Adipose tissue (tissue), 3 donors: ENCODE data around the gene FOXO3. TPM values are rescaled to one million over a fixed set of nuclear protein-coding genes. Genes with fewer than 3 reads are reported as not detected.
"Not testable (repeated sequence)": the region's sequence is repeated elsewhere in the genome, so short reads cannot be mapped to it uniquely, and the experiment has no call there.

Experiments used
- H3K27ac ChIP-seq: one replicate; pipeline ENCODE4 v1.5.1; 2013; ENCODE audit warnings: low read depth, low read length
- WGBS, 3 donors: extraction: QIAGEN DNeasy Blood & Tissue Kit; methylation state at CpG; one replicate each; pipeline ENCODE4 v1.1.7; 2013; 5-methylcytosine and 5-hydroxymethylcytosine counted together
- polyA plus RNA-seq, 3 donors: library from polyadenylated mRNA; stranded (reverse); fragments of 200-250 nt; gene quantifications; one replicate each; pipeline ENCODE4 v1.2.3, GENCODE V29; 2013
- donor health status: healthy with polysubstance abuse.
- donor health status: Bipolar disorder and iron deficiency.
- donor health status: healthy.

Gene FOXO3
- 10 to 100 TPM; 23.2 to 30.3 (median 27.3) TPM for polyA plus RNA-seq

- H3K27ac ChIP-seq, result peak within 1 kb of the TSS; percentile 90
- WGBS, 3 donors, result 0 to 3% (median 3%) methylated on average over 61 to 106 of the region's 110 CpGs
These were observed at the start of gene FOXO3 for GRCh38 chr6:108560463-108561308. Gene FOXO3 (plus strand): TSS chr6:108560917. CDS start chr6:108561209, 292 bp downstream.

GRCh38 chr6:108518714-108519576 is 41.8 kb upstream of the FOXO3 start:
- no peak overlapping the region for H3K27ac ChIP-seq
- WGBS, 3 donors, result 79 to 85% (median 83%) methylated on average over 5 of the region's 5 CpGs

- H3K27ac ChIP-seq, result no peak overlapping the region
- WGBS, 3 donors, result 88 to 100% (median 95%) methylated on average over 1 of the region's 1 CpG
These were observed 39.1 kb upstream of the FOXO3 start for GRCh38 chr6:108521616-108522107.

GRCh38 chr6:108523697-108524096 is 37.0 kb upstream of the FOXO3 start:
- H3K27ac ChIP-seq, result no peak overlapping the region
- 88 to 91% (median 88%) methylated on average over 2 of the region's 2 CpGs for WGBS, 3 donors

- H3K27ac ChIP-seq, result no peak overlapping the region
- 82 to 87% (median 84%) methylated on average over 5 of the region's 5 CpGs for WGBS, 3 donors
These were observed 36.0 kb upstream of the FOXO3 start for GRCh38 chr6:108524528-108525248.

- H3K27ac ChIP-seq, result no peak overlapping the region
These were observed 34.0 kb upstream of the FOXO3 start for GRCh38 chr6:108526739-108527174.

GRCh38 chr6:108528878-108529277 is 31.8 kb upstream of the FOXO3 start:
- 54 to 90% (median 73%) methylated on average over 3 of the region's 3 CpGs for WGBS, 3 donors
- no peak overlapping the region for H3K27ac ChIP-seq

More at GRCh38 chr6:108526739-108527174, 34.0 kb upstream of the FOXO3 start:
- 70 to 79% (median 73%) methylated on average over 7 of the region's 7 CpGs for WGBS, 3 donors

- WGBS, 3 donors, result 84 to 90% (median 89%) methylated on average over 1 of the region's 1 CpG
These were observed 29.4 kb upstream of the FOXO3 start for GRCh38 chr6:108531332-108531731.

GRCh38 chr6:108535114-108535742 is 25.5 kb upstream of the FOXO3 start:
- 85 to 91% (median 86%) methylated on average over 11 of the region's 11 CpGs for WGBS, 3 donors
- H3K27ac ChIP-seq, result no peak overlapping the region

More at GRCh38 chr6:108531332-108531731, 29.4 kb upstream of the FOXO3 start:
- no peak overlapping the region for H3K27ac ChIP-seq

GRCh38 chr6:108535920-108536535 is 24.7 kb upstream of the FOXO3 start:
- H3K27ac ChIP-seq, result not testable (repeated sequence)
- 83 to 92% (median 89%) methylated on average over 4 of the region's 4 CpGs for WGBS, 3 donors

- 8 to 19% (median 16%) methylated on average over 5 of the region's 5 CpGs for WGBS, 3 donors
- H3K27ac ChIP-seq, result no peak overlapping the region
These were observed 18.6 kb upstream of the FOXO3 start for GRCh38 chr6:108541843-108542759.

GRCh38 chr6:108543175-108543940 is 17.4 kb upstream of the FOXO3 start:
- H3K27ac ChIP-seq, result no peak overlapping the region
- 82 to 87% (median 83%) methylated on average over 7 of the region's 7 CpGs for WGBS, 3 donors

- WGBS, 3 donors, result 48 to 67% (median 53%) methylated on average over 3 of the region's 3 CpGs
- no peak overlapping the region for H3K27ac ChIP-seq
These were observed 16.1 kb upstream of the FOXO3 start for GRCh38 chr6:108544606-108545005.

GRCh38 chr6:108546079-108547049 is 14.4 kb upstream of the FOXO3 start:
- 63 to 89% (median 70%) methylated on average over 6 of the region's 6 CpGs for WGBS, 3 donors
- H3K27ac ChIP-seq, result no peak overlapping the region

GRCh38 chr6:108549241-108549640 is 11.5 kb upstream of the FOXO3 start:
- WGBS, 3 donors, result 81 to 88% (median 87%) methylated on average over 1 of the region's 1 CpG

More at GRCh38 chr6:108549241-108549640, 11.5 kb upstream of the FOXO3 start:
- H3K27ac ChIP-seq, result no peak overlapping the region
